SK-N-MC (cell line): ENCODE results near the gene HOXC5.

Experiments
- EZH2 ChIP-seq: fragments of 200-600 bp; sonication (generic); IDR thresholded peaks from one replicate; pipeline ENCODE4 v1.6.1; 2017; ENCODE audit warnings: antibody characterized with exemption
- FOXP2 ChIP-seq: optimal IDR thresholded peaks from 2 replicates; pipeline ENCODE3; 2011; ENCODE audit warnings: mild to moderate bottlenecking, moderate library complexity; ENCODE audit not compliant: insufficient read depth; ENCODE audit errors: extremely low read length, control extremely low read depth
- POLR2AphosphoS5 ChIP-seq: IDR thresholded peaks from 2 replicates; pipeline ENCODE4 v1.6.1; 2012; ENCODE audit warnings: mild to moderate bottlenecking, low read depth, low read length, borderline replicate concordance

DNA sequence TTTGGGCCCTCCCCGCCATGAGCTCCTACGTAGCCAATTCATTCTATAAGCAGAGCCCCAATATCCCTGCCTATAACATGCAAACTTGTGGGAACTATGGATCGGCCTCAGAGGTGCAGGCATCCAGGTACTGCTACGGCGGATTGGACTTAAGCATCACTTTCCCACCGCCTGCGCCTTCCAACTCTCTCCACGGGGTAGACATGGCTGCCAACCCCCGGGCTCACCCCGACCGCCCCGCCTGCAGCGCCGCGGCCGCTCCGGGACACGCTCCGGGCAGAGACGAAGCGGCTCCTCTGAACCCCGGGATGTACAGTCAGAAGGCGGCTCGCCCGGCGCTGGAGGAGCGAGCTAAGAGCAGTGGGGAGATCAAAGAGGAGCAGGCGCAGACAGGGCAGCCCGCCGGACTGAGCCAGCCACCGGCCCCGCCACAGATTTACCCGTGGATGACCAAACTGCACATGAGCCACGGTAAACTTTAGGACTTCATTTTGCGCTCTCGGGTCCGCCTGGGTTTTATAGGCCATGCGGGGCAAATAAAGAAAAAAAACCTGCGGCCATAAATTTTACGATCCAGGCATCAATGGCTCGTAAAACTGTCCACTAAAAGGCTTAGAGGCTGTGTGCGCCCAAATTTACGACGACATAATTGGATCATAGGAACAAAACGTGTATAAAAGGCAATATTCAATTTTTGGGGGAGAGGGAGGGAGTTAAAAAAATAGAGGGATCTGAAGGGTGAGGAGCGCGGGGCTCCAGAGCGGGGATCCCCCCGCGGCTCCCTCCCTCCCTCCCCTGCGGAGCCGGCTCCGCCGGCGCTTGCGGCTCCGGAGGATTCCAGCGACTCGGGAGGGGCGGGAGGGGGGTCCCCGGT is 493 bp downstream of the HOXC5 start:
- TF ChIP-seq EZH2 (no peak), FOXP2 (no peak), POLR2AphosphoS5 (peak; percentile 70; the same call in 1 of the 2 replicates)
